Measurements from ENCODE around the gene CD6.

The CD6 gene

DNA sequence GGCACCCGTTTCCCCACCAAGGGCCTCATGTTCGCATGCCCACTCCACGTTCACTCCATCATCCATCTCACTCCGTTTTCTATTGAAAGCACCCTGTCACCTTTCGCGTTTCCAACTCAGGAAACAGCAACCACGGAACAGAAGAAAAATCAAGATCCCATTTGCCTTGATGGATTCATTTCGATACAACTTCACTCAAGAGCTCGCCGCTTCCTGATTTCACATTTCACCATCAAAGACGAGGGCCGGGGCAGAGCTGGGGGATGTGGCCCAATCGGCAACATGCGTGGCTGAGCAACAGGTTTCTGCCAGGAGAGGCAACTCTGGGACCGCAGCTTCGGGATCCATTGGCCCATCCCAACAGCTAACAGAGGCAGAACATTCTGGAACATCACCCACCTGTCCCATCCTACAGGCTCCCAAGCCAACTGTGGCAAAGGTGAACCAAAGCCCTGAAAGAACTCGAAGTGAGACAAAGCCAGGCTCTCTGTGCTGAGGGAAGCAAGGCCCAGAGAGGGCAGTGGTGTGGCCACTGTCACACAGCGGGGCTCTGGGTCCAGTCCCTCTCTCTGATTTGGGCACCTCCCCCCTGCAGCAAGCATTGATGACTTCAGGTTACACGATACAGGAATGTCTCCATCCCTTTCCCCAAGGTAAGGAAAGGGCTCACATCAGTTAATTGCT lies 94.6 kb downstream of the CD6 start:
- no peak overlapping the region for H3K4me3 ChIP-seq (ENCODE audit: low read depth, low read length)
- DNase-seq (ENCODE audit: low read depth), result no peak
- TF ChIP-seq, protein P1, sequence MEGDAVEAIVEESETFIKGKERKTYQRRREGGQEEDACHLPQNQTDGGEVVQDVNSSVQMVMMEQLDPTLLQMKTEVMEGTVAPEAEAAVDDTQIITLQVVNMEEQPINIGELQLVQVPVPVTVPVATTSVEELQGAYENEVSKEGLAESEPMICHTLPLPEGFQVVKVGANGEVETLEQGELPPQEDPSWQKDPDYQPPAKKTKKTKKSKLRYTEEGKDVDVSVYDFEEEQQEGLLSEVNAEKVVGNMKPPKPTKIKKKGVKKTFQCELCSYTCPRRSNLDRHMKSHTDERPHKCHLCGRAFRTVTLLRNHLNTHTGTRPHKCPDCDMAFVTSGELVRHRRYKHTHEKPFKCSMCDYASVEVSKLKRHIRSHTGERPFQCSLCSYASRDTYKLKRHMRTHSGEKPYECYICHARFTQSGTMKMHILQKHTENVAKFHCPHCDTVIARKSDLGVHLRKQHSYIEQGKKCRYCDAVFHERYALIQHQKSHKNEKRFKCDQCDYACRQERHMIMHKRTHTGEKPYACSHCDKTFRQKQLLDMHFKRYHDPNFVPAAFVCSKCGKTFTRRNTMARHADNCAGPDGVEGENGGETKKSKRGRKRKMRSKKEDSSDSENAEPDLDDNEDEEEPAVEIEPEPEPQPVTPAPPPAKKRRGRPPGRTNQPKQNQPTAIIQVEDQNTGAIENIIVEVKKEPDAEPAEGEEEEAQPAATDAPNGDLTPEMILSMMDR (IDR thresholded peaks at IDR 0.05; ENCODE audit: low read depth, low read length), result no peak
- TF ChIP-seq POLR2A (IDR thresholded peaks at IDR 0.05; ENCODE audit: extremely low read depth, insufficient read length), result no peak
- TF ChIP-seq MYC (IDR thresholded peaks at IDR 0.05; ENCODE audit: low read depth, low read length), result no peak
- TF ChIP-seq, protein P2, sequence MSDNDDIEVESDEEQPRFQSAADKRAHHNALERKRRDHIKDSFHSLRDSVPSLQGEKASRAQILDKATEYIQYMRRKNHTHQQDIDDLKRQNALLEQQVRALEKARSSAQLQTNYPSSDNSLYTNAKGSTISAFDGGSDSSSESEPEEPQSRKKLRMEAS (IDR thresholded peaks at IDR 0.05; ENCODE audit: low read depth, low read length), result no peak

GRCh38 chr11:61066645-61067044 lies 95.2 kb downstream of the CD6 start:
- DNase-seq (ENCODE audit: low read depth), result no peak
- TF ChIP-seq POLR2A (IDR thresholded peaks at IDR 0.05; ENCODE audit: extremely low read depth, insufficient read length) (no peak), MYC (IDR thresholded peaks at IDR 0.05; ENCODE audit: low read depth, low read length) (no peak)
- TF ChIP-seq, protein P1 (IDR thresholded peaks at IDR 0.05; ENCODE audit: low read depth, low read length), result no peak
- TF ChIP-seq, protein P2 (IDR thresholded peaks at IDR 0.05; ENCODE audit: low read depth, low read length), result no peak
- H3K4me3 ChIP-seq (ENCODE audit: low read depth, low read length), result no peak overlapping the region

- no peak for DNase-seq (ENCODE audit: low read depth)
- TF ChIP-seq, protein P2 (IDR thresholded peaks at IDR 0.05; ENCODE audit: low read depth, low read length), result no peak
- TF ChIP-seq POLR2A (IDR thresholded peaks at IDR 0.05; ENCODE audit: extremely low read depth, insufficient read length), result no peak
- TF ChIP-seq, protein P1 (IDR thresholded peaks at IDR 0.05; ENCODE audit: low read depth, low read length), result no peak
- no peak for TF ChIP-seq MYC (IDR thresholded peaks at IDR 0.05; ENCODE audit: low read depth, low read length)
- H3K4me3 ChIP-seq (ENCODE audit: low read depth, low read length), result no peak overlapping the region
These were observed 96.4 kb downstream of the CD6 start for GRCh38 chr11:61067782-61068446.

DNA sequence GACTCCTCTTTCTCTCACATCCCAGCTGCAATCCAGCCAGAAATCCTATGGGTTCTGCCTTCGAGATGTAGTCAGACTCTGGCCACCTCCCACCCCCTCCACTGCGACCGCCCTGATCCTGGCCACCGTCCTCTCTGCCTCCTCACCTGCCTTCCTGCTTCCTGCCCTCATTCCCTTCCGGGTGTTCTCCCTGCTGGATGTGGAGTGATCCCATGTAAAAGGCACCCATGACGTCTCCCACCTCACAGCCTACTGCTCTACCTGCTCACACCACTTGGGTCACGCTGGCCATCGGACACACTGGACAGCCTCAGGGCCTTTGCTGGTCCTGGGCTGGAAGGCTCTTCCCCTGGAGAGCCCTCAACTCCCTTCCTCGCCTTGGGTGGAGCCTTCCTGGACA lies 97.1 kb downstream of the CD6 start:
- DNase-seq (ENCODE audit: low read depth), result no peak
- H3K4me3 ChIP-seq (ENCODE audit: low read depth, low read length), result no peak overlapping the region
- TF ChIP-seq, protein P1 (IDR thresholded peaks at IDR 0.05; ENCODE audit: low read depth, low read length), result no peak
- TF ChIP-seq, protein P2 (IDR thresholded peaks at IDR 0.05; ENCODE audit: low read depth, low read length), result no peak
- TF ChIP-seq MYC (IDR thresholded peaks at IDR 0.05; ENCODE audit: low read depth, low read length) (no peak), POLR2A (IDR thresholded peaks at IDR 0.05; ENCODE audit: extremely low read depth, insufficient read length) (no peak)

GRCh38 chr11:61069427-61069826 lies 97.9 kb downstream of the CD6 start:
- TF ChIP-seq, protein P1 (IDR thresholded peaks at IDR 0.05; ENCODE audit: low read depth, low read length), result no peak
- no peak for TF ChIP-seq POLR2A (IDR thresholded peaks at IDR 0.05; ENCODE audit: extremely low read depth, insufficient read length)
- no peak for TF ChIP-seq MYC (IDR thresholded peaks at IDR 0.05; ENCODE audit: low read depth, low read length)
- TF ChIP-seq, protein P2 (IDR thresholded peaks at IDR 0.05; ENCODE audit: low read depth, low read length), result no peak
- DNase-seq (ENCODE audit: low read depth), result no peak
- no peak overlapping the region for H3K4me3 ChIP-seq (ENCODE audit: low read depth, low read length)
